HG03439 (cell line): ENCODE measurements around the gene RAVER1.

Experiments used
- ATAC-seq: cut with Tn5 transposase; IDR thresholded peaks from one replicate; pipeline ENCODE4 v1.9.1; 2021; ENCODE audit warnings: mild to moderate bottlenecking, moderate library complexity; ENCODE audit not compliant: unreplicated experiment

Gene RAVER1

DNA sequence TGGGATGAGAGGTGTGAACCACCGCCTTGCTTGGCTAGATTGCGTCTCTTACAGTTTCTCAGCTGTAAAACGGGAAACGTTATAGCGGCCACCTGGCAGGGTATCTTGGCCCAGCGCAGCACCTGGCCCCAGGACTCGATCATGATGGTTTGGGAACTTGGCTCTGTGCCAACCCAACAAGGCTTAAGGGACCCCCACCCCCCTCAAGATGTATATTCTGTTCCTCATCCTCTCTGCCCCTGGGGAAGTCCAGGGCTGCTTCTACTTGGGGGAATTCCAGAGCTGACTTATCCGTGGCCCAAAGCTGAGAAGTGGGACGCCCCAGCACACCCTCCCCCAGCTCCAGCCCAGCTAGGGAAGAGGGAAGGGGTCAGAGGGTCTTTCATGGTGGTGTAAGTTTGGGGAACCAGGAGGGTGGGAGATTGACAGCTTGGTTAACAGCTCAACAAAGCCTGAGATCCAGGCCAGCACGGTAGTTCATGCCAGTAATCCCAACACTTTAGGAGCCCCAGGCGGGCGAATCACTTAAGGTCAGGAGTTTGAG, 61.7 kb downstream of the RAVER1 start:
- no peak for ATAC-seq

DNA sequence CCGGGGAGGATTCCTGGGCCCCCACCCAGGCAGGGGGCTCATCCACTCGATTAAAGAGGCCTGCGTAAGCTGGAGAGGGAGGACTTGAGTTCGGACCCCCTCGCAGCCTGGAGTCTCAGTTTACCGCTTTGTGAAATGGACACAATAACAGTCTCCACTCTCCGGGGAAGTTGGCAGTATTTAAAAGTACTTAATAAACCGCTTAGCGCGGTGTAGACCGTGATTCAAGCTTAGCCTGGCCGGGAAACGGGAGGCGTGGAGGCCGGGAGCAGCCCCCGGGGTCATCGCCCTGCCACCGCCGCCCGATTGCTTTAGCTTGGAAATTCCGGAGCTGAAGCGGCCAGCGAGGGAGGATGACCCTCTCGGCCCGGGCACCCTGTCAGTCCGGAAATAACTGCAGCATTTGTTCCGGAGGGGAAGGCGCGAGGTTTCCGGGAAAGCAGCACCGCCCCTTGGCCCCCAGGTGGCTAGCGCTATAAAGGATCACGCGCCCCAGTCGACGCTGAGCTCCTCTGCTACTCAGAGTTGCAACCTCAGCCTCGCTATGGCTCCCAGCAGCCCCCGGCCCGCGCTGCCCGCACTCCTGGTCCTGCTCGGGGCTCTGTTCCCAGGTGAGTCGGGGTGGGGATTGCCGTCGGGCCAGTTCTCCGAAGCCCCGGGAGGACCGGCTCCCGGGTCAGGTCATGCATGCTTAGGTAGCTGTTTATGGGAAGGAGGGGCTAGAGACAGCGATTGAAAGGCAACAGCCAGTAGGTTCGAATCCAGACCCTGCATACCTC, 62.5 kb downstream of the RAVER1 start, which contains the start of gene ICAM1:
TSS of gene ICAM1 (plus strand) at position 505 of the 779 bp plus-strand sequence. CDS start at position 545, 40 bp downstream.
- ATAC-seq: peak; percentile 49

DNA sequence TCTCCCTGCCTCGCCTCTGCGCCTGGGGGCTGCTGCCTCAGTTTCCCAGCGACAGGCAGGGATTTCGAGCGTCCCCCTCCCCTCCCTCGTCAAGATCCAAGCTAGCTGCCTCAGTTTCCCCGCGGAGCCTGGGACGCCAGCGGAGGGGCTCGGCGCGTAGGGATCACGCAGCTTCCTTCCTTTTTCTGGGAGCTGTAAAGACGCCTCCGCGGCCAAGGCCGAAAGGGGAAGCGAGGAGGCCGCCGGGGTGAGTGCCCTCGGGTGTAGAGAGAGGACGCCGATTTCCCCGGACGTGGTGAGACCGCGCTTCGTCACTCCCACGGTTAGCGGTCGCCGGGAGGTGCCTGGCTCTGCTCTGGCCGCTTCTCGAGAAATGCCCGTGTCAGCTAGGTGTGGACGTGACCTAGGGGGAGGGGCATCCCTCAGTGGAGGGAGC, 63.1 kb downstream of the RAVER1 start:
- peak; percentile 41 for ATAC-seq

DNA sequence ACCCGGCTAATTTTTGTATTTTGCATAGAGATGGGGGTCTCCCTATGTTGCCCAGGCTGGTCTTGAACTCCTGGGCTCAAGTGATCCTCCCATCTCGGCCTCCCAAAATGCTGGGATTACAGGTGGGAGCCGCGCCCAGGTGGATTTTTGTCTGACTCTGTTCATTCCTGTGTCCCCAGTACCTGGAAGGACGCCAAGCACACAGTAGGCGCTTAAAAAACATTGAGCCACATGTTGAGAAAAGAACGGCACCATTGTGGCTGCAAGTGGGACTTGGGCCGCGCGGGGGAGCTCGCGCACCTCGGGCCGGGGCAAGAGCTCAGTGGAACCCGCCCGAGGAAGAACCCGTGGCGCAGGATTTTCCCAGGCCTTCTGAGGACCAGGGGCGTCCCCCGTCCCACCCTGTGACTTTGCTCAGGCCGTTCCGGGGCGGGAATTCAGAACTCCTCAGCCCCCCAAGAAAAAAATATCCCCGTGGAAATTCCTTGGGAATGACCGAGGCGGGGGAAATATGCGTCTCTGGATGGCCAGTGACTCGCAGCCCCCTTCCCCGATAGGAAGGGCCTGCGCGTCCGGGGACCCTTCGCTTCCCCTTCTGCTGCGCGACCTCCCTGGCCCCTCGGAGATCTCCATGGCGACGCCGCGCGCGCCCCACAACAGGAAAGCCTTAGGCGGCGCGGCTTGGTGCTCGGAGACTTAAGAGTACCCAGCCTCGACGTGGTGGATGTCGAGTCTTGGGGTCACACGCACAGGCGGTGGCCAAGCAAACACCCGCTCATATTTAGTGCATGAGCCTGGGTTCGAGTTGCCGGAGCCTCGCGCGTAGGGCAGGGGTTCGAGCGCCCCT, 63.8 kb downstream of the RAVER1 start:
- no peak for ATAC-seq

DNA sequence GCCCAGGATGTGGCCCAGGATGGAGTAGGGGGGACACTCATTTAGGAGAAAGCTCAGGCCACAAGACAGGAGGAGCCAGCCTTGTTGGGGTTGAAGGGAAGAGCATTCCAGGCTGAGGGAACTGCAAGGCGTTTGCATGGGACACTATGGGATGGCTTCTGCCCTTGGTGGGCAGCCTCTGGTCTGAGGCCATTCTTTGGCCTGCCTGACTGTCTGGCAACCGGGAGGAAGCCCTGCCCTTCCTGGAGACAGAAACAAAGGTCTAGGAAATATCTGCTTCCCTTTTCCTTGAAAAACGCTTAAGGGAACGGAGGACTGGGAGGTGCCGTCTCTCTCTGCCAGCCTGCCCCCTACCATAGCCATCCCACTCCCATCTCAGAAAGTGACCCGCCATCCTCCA, 65.3 kb downstream of the RAVER1 start:
- ATAC-seq: no peak

DNA sequence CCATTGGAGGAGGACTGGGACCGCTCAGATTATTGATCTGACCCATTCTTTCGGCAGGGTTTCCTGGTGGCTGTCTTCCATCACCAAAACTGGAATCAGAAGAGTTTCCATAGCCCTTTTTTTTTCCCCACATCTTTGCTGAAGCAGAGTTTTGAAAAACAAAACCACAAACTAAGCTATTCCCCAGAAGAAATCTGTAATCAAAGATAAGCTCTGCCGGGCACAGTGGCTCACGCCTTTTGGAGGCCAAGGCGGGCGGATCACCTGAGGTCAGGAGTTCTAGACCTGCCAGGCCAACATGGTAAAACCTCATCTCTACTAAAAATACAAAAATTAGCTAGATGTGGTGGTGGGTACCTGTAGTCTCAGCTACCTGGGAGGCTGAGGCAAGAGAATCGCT, 66.6 kb downstream of the RAVER1 start:
- no peak for ATAC-seq
